DND-41 (cell line): ENCODE data around the gene PDE3A.

Experiments used
- EZH2 ChIP-seq: IDR thresholded peaks from 3 replicates; pipeline ENCODE4 v1.6.1; 2012; ENCODE audit warnings: borderline replicate concordance, low read depth, mild to moderate bottlenecking, moderate library complexity, low read length, inconsistent platforms; ENCODE audit not compliant: severe bottlenecking
- TF ChIP-seq, protein P1 (sequence below): IDR thresholded peaks from 2 replicates; pipeline ENCODE4 v1.5.1; 2012; ENCODE audit warnings: borderline replicate concordance, low read length, moderate library complexity, mild to moderate bottlenecking; ENCODE audit not compliant: poor library complexity, severe bottlenecking; ENCODE audit errors: extremely low read depth

DNA sequence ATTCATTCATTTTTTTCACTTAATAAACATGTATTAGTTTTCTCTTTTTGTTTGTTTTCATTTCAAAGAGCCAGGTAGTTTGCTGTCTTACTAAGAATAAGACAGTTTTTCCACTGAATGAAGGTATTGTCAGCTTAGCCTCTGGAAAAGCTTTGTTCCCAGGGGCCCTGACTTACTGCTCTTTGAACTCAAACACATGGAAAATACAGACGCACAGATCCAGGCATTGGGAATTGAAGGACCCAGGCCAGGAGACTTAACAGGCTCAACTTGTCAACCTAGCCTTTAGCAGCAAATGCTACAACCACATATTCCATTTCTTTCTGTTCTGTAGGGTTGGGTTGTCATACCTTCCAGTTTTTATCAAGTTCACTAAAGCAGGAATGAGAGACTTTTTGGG, 288.3 kb downstream of the PDE3A start:
- TF ChIP-seq, protein P1, sequence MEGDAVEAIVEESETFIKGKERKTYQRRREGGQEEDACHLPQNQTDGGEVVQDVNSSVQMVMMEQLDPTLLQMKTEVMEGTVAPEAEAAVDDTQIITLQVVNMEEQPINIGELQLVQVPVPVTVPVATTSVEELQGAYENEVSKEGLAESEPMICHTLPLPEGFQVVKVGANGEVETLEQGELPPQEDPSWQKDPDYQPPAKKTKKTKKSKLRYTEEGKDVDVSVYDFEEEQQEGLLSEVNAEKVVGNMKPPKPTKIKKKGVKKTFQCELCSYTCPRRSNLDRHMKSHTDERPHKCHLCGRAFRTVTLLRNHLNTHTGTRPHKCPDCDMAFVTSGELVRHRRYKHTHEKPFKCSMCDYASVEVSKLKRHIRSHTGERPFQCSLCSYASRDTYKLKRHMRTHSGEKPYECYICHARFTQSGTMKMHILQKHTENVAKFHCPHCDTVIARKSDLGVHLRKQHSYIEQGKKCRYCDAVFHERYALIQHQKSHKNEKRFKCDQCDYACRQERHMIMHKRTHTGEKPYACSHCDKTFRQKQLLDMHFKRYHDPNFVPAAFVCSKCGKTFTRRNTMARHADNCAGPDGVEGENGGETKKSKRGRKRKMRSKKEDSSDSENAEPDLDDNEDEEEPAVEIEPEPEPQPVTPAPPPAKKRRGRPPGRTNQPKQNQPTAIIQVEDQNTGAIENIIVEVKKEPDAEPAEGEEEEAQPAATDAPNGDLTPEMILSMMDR, result no peak
- TF ChIP-seq EZH2, result no peak
